Keratinocyte (primary cell): ENCODE measurements around the gene BNC2. TPM values are rescaled to one million over a fixed set of nuclear protein-coding genes. Genes with fewer than 3 reads are reported as not detected.

ENCODE experiments used
- DNase-seq: peaks from one replicate; pipeline ENCODE4 v3.0.0-alpha.2; 2011; ENCODE audit warnings: low read depth, missing footprints, low spot score
- FAIRE-seq: peaks from 2 replicates; lab custom pipeline; 2011; peaks lifted over from hg19 to GRCh38; lab: Jason Lieb, UNC
- H2AFZ ChIP-seq: 2 replicates; pipeline ENCODE4 v1.6.0; 2012; ENCODE audit warnings: low read length, control low read depth, inconsistent platforms; ENCODE audit not compliant: control insufficient read depth
- H3K27ac ChIP-seq: 2 replicates; pipeline ENCODE4 v1.5.1; 2011; ENCODE audit warnings: low read length; ENCODE audit not compliant: control insufficient read depth, insufficient read depth
- H3K27me3 ChIP-seq: 3 replicates; pipeline ENCODE4 v1.6.0; 2011; ENCODE audit warnings: low read length; ENCODE audit not compliant: control insufficient read depth, insufficient read depth; ENCODE audit errors: extremely low read depth
- H3K36me3 ChIP-seq, 2 experiments: 2 replicates in 1 of 2; 3 replicates in 1 of 2; pipeline ENCODE4 v1.5.1; 2011; ENCODE audit warnings: low read length in 2 of 2, mild to moderate bottlenecking in 1 of 2; ENCODE audit not compliant: control insufficient read depth in 2 of 2, insufficient read depth in 2 of 2; ENCODE audit errors: extremely low read depth in 1 of 2
- H3K4me1 ChIP-seq: 3 replicates; pipeline ENCODE4 v1.5.1; 2011; ENCODE audit warnings: low read length; ENCODE audit not compliant: control insufficient read depth, insufficient read depth; ENCODE audit errors: extremely low read depth
- H3K4me2 ChIP-seq: 3 replicates; pipeline ENCODE4 v1.6.0; 2011; ENCODE audit warnings: low read depth, low read length; ENCODE audit not compliant: control insufficient read depth, insufficient read depth; ENCODE audit errors: extremely low read depth
- H3K4me3 ChIP-seq, 3 experiments: fragments of 200-600 bp in 1 of 3; sonication (generic) in 1 of 3; 2 replicates in 2 of 3; 3 replicates in 1 of 3; pipeline ENCODE4 v1.5.1; 2011 to 2016; ENCODE audit warnings: low read length in 3 of 3, mild to moderate bottlenecking in 3 of 3, control low read depth in 2 of 3, inconsistent platforms in 1 of 3, low read depth in 1 of 3, mixed read lengths in 1 of 3, mixed run types in 1 of 3, moderate library complexity in 1 of 3; ENCODE audit not compliant: control insufficient read depth in 2 of 3, insufficient read depth in 2 of 3; ENCODE audit errors: extremely low read depth in 1 of 3
- H3K79me2 ChIP-seq: 2 replicates; pipeline ENCODE4 v1.6.0; 2012; ENCODE audit warnings: low read length; ENCODE audit not compliant: control insufficient read depth, insufficient read depth
- H3K9ac ChIP-seq: 3 replicates; pipeline ENCODE4 v1.6.0; 2011; ENCODE audit warnings: low read length; ENCODE audit not compliant: control insufficient read depth, insufficient read depth; ENCODE audit errors: extremely low read depth
- H3K9me1 ChIP-seq: 3 replicates; pipeline ENCODE4 v1.6.0; 2011; ENCODE audit warnings: low read length; ENCODE audit not compliant: control insufficient read depth, insufficient read depth; ENCODE audit errors: extremely low read depth
- H3K9me3 ChIP-seq: 2 replicates; pipeline ENCODE4 v1.5.1; 2012; ENCODE audit warnings: low read depth, low read length; ENCODE audit not compliant: control insufficient read depth
- H4K20me1 ChIP-seq: 3 replicates; pipeline ENCODE4 v1.6.0; 2011; ENCODE audit warnings: low read length; ENCODE audit not compliant: control insufficient read depth, insufficient read depth; ENCODE audit errors: extremely low read depth
- CTCF ChIP-seq, 3 experiments: IDR thresholded peaks in 1 of 3; conservative IDR thresholded peaks in 1 of 3; optimal IDR thresholded peaks in 1 of 3; 2 replicates in 2 of 3; 3 replicates in 1 of 3; pipeline versions ENCODE3 to v1.5.1; 2011; ENCODE audit warnings: low read length in 3 of 3, mild to moderate bottlenecking in 3 of 3, moderate library complexity in 2 of 3, control low read depth in 1 of 3, inconsistent platforms in 1 of 3; ENCODE audit not compliant: insufficient read depth in 2 of 3; ENCODE audit errors: extremely low read depth in 1 of 3
- EZH2 ChIP-seq: IDR thresholded peaks from one replicate; pipeline ENCODE4 v1.6.1; 2012; ENCODE audit warnings: inconsistent platforms, mild to moderate bottlenecking, low read length, moderate library complexity
- dilution Hi-C: fragments of 300-500 bp; cut with MboI; formaldehyde crosslinking; loops from one replicate; pipeline ENCODE4 v1.7.0; 2020; ENCODE audit warnings: low sequenced_read_pairs; ENCODE audit not compliant: extremely low pct_ligation_motif_present
- polyA plus RNA-seq, 5 experiments: library from polyadenylated mRNA; depleted of rRNA in 3 of 5; stranded (reverse) in 3 of 5; stranded (forward) in 1 of 5; unstranded in 1 of 5; fragments of >200 nt; gene quantifications; 1 replicate in 1 of 5; 2 replicates in 3 of 5; 3 replicates in 1 of 5; pipeline versions ENCODE4 v1.2.1 to v1.2.3, GENCODE V29; 2011 to 2012; ENCODE audit warnings: missing spikeins in 2 of 5, low read depth in 1 of 5, low replicate concordance in 1 of 5
- small RNA-seq, 3 experiments: library from RNA; depleted of rRNA; stranded (forward); fragments of <200 nt; gene quantifications; one replicate each; pipeline ENCODE3, GENCODE V24; 2012; ENCODE audit warnings: low read depth in 3 of 3, low replicate concordance in 1 of 3; ENCODE audit not compliant: insufficient read length in 3 of 3

BNC2 gene
- polyA plus RNA-seq, 1 donor (not counting 4 experiments of a cell fraction or from before 2014, with no cell fraction given), result 1.1 TPM

DNA sequence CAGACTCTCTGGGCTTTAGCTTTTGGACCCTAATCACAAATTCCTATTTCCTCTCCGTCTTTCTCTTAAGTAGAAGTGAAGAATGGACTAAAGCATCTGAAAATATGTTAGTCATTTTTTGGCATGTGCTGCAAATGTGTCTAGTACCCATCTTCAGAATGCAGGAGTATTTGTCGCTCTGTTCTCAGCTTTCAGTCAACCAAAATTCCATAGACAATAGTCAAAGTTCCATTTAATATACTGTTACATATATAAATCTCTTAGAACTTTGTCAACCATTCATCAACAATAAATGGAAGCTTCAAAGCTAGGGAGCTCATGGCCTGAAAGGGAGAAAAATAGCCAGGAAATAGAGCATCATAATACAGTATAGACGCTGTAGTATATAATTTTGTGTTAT lies 509.4 kb downstream of the BNC2 start:
- no peaks in the 10 kb centered on the region for H3K79me2 ChIP-seq
- H3K9me1 ChIP-seq, result no peaks in the 10 kb centered on the region
- no peak overlapping the region for H3K27ac ChIP-seq
- no peak overlapping the region for H3K4me2 ChIP-seq
- TF ChIP-seq EZH2 (no peak), CTCF (optimal IDR thresholded peaks at IDR 0.05 in 1 of 3, IDR thresholded peaks at IDR 0.05 in 1 of 3, conservative IDR thresholded peaks at IDR 0.05 in 1 of 3; ENCODE audit: extremely low read depth in 1 of 3, insufficient read depth in 2 of 3, low read length in 3 of 3) (no peak)
- H3K4me1 ChIP-seq, result no peaks in the 10 kb centered on the region
- no peaks in the 10 kb centered on the region for H3K36me3 ChIP-seq
- no peaks in the 10 kb centered on the region for H3K9me3 ChIP-seq
- no peak for DNase-seq
- no peaks in the 10 kb centered on the region for H3K27me3 ChIP-seq
- no peak overlapping the region for H3K9ac ChIP-seq
- H3K4me3 ChIP-seq, result no peak overlapping the region
- dilution Hi-C loops, result no loop called here
- FAIRE-seq, result no peak
- H2AFZ ChIP-seq, result no peak overlapping the region
- H4K20me1 ChIP-seq, result no peaks in the 10 kb centered on the region

DNA sequence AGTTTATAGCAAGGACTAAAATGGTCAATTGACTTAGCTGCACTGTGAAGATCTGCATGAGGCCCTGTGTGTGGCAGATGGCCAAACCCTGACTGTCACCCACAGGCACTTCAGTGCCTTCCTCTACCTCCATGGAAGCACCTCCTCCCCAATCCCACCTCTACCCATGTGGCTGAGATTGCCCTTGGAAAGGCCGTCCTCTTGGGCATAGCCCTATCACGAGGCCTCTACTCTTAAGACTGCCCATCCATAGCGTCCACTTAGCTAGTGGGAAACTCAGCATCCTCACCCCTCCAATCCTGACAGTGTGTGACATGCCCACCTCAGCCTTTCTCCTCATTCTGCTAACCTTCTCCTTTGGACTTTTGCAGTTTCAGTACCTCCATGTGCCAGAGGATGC lies 510.2 kb downstream of the BNC2 start:
- FAIRE-seq, result no peak
- Histone ChIP-seq H3K4me1 (no peaks in the 10 kb centered on the region), H3K9me3 (no peaks in the 10 kb centered on the region), H3K4me2 (no peak overlapping the region), H3K9me1 (no peaks in the 10 kb centered on the region), H3K27ac (no peak overlapping the region), H4K20me1 (no peaks in the 10 kb centered on the region), H3K4me3 (no peak overlapping the region), H3K79me2 (no peaks in the 10 kb centered on the region), H3K27me3 (no peaks in the 10 kb centered on the region), H3K36me3 (no peaks in the 10 kb centered on the region), H2AFZ (no peak overlapping the region), H3K9ac (no peak overlapping the region)
- no peak for TF ChIP-seq CTCF (optimal IDR thresholded peaks at IDR 0.05 in 1 of 3, IDR thresholded peaks at IDR 0.05 in 1 of 3, conservative IDR thresholded peaks at IDR 0.05 in 1 of 3; ENCODE audit: extremely low read depth in 1 of 3, insufficient read depth in 2 of 3, low read length in 3 of 3)
- DNase-seq, result no peak
- dilution Hi-C loops, result no loop called here

Small RNA genes lying within 50 kb of the gene (small RNA-seq; reads per million reads assigned to genes)
- 0 reads per million in 3 experiments for gene LSM1P1
